CD4-positive, alpha-beta T cell treated with Interleukin-17A for 4 hours (primary cell): Measurements from ENCODE around the gene RBM44.
"Not testable (repeated sequence)": the region's sequence is repeated elsewhere in the genome, so short reads cannot be mapped to it uniquely, and the experiment has no call there.

Experiments used
- DNase-seq: peaks from one replicate; pipeline ENCODE4 v3.0.0-alpha.2; 2020; ENCODE audit warnings: mixed read lengths

Gene RBM44

DNA sequence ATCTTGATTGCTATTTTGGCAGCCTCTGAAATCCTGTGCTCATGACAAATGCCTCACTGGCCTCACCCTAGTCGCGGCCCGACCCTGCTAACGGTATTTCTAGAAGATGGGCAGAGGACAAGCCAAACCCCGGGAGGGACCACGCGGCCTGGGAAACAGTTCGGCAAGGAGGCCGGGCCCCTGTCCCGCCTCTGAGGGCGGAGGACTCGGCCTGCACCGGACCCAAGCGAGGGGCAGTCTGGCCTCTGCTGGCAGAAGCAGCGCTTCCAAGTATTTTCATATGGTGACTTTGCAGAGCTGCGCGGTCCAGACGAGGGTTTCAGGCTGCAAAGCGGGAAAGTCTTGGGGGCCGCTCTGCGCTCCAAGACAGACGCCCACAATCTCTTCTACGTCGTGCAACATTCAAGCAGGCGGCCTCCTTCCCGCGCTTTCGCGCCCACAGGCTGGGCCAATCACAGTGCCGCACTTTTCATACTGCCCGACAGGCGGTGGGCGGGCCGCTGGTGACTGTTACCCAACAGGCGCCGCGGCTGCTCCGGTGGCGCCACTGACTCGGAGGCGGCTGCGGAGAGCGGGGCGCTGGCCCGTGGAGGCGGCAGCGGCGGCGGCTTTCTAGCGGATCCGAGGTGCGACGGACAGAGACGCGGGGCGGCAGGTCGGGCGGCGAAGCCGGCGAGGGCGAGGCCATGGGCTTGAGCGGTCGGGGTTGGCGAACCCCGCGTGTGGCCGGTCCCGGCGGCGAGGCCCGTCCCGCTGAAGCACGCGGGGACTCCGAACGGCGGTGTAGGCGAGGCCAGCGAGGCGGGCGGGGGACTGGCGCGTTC is at the start of gene RBM44:
Gene RBM44 (plus strand): TSS at position 544 of the 824 bp plus-strand sequence. CDS start 14,831 bp downstream, outside the sequence.
- no peak for DNase-seq

DNA sequence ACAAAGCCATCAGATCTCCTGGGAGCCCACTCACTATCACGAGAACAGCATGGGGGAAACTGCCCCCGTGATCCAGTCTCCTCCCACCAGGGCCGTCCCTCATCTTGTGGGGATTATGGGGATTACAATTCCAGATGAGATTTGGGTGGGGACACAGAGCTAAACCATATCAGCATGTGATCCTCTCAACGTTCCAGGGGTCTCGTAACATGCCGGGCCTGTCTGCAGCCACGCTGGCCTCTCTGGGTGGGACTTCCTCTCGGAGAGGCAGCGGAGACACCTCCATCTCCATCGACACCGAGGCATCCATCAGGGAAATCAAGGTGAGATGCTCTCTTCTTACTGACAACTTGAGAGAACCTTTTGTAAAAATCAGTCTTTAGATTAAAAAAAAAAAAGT is 49.6 kb upstream of the RBM44 start:
- no peak for DNase-seq

- no peak for DNase-seq
Measured at GRCh38 chr2:237749961-237750360, 48.6 kb upstream of the RBM44 start.

DNA sequence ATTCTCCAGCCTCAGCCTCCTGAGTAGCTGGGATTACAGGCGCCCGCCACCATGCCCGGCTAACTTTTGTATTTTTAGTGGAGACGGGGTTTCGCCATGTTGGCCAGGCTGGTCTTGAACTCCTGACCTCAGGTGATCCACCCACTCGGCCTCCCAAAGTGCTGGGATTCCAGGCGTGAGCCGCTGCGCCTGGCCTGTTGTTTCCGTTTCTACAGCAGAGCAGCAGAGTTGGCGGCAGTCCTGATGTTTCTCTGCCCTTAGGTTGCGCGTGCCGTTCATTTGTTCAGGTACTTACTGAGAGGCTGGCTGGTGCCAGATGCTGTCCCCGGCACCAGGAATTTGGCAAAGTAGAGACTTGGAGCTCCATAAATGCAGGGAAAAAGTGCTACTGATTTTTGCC is 48.1 kb upstream of the RBM44 start:
- not testable (repeated sequence) for DNase-seq

DNA sequence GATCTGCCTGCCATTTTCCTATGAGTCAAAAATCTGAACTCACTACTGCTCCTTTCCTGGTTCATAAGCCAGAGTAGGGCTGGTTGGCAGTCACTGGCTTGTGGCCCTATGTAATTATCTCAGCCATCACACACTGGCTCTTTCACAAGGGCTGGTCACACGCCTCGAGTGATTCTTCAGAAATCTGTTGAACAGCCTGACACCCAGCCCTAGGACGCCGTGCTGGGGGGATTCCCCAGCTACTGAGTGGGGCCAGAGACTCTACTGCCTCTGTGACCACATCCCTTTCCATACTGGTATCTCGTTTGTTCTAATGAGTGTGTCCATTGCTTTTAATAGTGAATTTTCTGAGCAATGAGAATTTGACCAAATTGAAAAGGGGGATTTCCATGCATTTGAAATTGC is 45.8 kb upstream of the RBM44 start:
- no peak for DNase-seq

DNA sequence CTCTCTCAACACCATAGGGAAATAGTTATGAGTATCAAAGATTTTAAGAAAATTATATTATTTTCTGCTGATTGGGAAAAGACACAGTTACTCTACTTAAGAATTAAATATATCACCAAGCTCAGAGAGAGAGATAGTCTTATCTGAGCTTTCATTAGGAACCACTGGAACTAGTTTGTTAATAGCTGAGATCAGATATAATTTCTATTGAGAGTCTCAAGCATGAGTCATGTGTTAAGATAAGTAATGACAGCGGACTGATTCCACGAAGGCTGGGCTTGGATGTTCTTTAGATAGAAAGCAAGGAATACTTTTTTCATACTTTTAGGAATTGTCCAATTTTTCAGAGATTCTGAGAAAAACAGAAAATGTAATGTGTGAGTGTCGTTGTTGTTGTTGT is 44.4 kb upstream of the RBM44 start:
- DNase-seq, result no peak

DNA sequence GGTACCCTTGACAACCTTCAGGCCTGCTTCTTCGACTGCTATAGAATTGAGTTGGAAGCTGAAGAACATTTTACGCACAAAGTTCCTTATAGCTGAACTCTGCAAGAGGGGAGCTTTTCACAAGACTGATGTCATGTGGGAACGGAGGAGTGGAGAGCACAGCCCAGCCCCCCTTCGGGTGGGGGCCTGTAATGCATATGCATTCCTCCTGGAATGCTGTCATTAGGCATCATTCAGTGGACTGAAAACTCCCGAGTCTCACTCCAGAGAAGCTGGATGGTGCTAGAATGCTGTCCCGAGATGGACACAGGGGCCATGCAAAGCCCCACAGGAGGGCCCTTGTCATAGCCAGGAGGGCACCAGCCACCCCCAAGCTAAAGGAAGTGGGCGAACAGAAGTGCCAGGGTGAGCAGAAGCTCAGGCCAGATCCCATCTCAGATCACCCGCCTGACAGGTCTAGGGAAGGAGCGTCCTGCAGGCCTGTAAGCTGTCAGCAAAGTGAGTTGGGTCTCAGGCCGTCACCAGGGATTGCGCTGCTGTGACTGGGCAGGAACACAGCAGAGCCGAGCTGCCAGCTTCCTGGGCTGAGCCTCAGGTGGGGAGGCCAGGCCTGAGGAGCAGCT is 43.8 kb upstream of the RBM44 start:
- no peak for DNase-seq

DNA sequence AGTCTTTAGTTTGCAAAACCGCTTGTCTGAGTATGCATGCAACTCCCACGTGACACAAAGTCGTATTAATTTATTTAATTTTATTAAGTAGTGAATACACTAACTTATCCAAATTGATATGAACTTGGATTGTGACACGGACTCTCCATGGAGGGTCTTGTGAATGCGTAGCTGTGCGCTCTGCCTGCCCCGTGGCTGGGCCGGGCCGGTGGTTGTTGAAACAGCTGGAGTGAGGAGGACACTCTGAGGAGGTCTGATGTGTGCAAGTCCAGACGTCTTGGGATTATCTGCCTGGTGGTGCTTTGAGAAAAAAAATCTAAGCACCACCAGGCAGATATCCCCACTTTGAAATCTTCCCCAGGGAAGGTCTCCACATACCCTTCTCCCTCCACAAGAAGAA is 41.0 kb upstream of the RBM44 start:
- no peak for DNase-seq

- DNase-seq, result no peak
Measured at GRCh38 chr2:237758185-237758584, 40.4 kb upstream of the RBM44 start.

DNA sequence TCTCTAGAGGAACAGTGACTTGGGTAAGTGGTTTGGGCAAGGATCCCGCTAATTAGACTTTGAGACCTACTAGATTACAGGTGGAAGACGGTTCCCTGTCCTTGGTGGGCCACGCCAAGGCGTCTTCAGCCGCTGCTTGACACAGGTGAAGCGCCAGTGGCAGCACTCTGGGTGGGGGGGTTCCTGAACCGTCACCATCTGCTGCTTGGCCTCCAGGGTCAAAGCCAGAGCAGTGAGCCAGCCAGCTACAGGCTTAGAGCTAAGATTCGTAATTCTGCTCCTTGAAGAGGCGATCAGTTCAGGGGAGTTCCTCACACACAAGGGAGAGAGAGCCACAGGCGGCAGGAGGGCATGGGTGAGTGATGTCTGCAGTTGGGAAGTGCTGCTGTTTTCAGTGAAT is 39.4 kb upstream of the RBM44 start:
- DNase-seq, result no peak

GRCh38 chr2:237760506-237761502 is 37.8 kb upstream of the RBM44 start:
- no peak for DNase-seq

DNA sequence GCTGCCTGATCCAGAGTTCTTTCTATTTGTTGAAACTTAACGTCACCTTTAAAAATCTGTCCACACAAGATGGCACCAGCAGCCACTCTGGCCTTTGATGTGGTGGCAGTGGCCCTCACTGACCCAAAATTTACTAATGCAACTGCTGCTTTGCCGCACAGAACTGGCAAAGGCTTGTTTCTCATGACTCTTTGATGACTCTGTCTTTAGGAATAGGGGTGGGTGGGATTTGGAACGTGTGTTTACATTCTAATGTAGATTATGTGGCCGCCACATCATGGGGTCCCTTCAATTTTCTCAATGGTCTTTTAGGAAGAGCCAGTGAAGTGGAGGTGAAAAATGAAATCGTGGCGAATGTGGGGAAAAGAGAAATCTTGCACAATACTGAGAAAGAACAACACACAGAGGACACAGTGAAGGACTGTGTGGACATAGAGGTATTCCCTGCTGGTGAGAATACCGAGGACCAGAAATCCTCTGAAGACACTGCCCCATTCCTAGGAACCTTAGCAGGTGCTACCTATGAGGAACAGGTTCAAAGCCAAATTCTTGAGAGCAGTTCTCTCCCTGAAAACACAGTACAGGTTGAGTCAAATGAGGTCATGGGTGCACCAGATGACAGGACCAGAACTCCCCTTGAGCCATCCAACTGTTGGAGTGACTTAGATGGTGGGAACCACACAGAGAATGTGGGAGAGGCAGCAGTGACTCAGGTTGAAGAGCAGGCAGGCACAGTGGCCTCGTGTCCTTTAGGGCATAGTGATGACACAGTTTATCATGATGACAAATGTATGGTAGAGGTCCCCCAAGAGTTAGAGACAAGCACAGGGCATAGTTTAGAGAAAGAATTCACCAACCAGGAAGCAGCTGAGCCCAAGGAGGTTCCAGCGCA is 36.0 kb upstream of the RBM44 start:
- DNase-seq, result not testable (repeated sequence)

- DNase-seq, result no peak
Measured at GRCh38 chr2:237763812-237764211, 34.8 kb upstream of the RBM44 start.

GRCh38 chr2:237765122-237765521 is 33.5 kb upstream of the RBM44 start:
- DNase-seq, result not testable (repeated sequence)

GRCh38 chr2:237765875-237766274 is 32.7 kb upstream of the RBM44 start:
- DNase-seq, result no peak

DNA sequence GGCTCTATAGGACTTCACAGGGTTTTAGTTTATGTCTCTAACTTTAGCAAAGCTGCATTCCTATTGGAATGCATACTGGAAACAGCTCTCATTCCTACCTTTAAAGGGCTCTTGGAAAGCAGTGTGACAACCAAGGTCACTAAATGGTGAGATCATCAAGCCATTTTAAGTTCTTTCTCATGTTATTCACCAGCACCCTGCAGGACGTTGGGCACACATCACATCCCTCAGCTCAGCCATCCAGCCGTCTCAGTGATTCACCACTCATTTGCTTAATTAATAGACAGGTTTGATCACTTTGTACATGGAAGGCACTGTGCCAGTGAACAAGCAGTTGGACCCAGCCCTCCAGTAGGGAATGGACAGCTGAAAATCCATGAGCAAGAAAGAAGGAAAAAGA is 32.2 kb upstream of the RBM44 start:
- no peak for DNase-seq

- DNase-seq, result no peak
Measured at GRCh38 chr2:237772513-237772912, 26.1 kb upstream of the RBM44 start.

GRCh38 chr2:237773826-237774225 is 24.8 kb upstream of the RBM44 start:
- DNase-seq, result no peak

DNA sequence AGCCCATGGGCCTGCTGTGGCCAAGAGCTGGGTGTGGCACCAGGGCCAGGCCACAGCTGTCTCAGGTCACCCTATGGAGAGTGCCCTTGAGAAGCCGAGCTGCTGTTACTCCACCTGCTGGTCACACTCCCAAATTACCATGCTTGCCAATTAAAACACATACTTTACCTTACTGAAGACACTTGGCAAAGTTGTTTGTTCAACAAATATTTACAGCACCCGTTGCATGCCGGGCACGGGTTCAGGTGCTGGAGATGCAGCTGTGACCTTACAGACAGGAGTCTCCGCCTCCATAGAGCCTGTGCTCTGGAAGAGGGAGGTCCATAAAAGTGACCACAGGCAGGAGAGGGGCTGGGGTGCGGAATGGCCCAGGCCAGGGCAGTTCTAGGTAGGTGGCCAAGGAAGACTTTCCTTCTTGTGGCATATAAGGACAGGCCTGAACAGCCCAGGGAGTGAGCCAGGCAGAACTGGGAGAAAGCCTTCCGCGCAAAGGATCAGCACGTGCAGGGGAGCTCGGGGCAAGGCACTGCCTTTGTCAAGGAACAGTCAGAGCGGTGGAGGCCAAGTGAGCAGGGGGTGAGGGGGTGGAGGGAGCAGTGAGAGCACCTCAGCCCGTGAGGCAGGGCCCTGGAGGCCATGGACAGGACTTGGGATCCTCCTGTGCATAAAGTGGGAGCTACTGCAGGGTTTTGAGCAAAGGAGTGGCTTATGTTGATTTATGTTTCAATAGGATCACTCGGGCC is 23.6 kb upstream of the RBM44 start:
- DNase-seq, result peak; percentile 45

GRCh38 chr2:237779521-237779920 is 19.1 kb upstream of the RBM44 start:
- no peak for DNase-seq

DNA sequence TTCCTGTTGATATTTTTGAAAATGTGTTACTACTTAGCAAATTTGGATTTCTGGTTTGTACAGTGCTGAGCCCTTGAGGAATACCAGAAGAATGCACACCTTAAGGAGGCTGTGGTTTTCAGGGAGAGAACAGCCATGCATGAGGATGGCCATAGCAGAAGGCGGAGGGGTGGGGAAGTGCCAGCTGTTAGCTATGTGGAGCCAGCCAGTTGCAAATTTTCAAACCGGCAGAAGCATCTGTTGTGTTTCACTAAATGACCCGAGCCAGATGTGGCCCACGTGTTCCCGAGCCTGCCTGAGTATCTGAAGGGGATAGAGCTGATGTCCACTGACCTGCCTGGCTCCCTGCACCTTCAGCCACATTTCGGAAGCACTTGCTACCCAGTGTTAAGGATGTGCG is 16.4 kb upstream of the RBM44 start:
- DNase-seq, result no peak
